Rectal smooth muscle tissue (tissue), 1 donor: ENCODE results near the gene HSPB2.

ENCODE experiments used
- H3K27ac ChIP-seq: one replicate; pipeline ENCODE4 v1.7.0; 2013; ENCODE audit warnings: low read depth, low read length, inconsistent platforms
- H3K27me3 ChIP-seq: one replicate; pipeline ENCODE4 v1.7.0; 2013; ENCODE audit warnings: low read length; ENCODE audit not compliant: control insufficient read depth, insufficient read depth
- H3K36me3 ChIP-seq: one replicate; pipeline ENCODE4 v1.7.0; 2013; ENCODE audit warnings: low read length; ENCODE audit not compliant: control insufficient read depth, insufficient read depth
- H3K4me1 ChIP-seq: one replicate; pipeline ENCODE4 v1.7.0; 2013; ENCODE audit warnings: low read length; ENCODE audit not compliant: control insufficient read depth, insufficient read depth
- H3K4me3 ChIP-seq: one replicate; pipeline ENCODE4 v1.7.0; 2013; ENCODE audit warnings: low read length
- H3K9ac ChIP-seq: one replicate; pipeline ENCODE4 v1.7.0; 2013; ENCODE audit warnings: low read length

Gene HSPB2

GRCh38 chr11:111946499-111946898, 34.0 kb downstream of the HSPB2 start:
- H3K27ac ChIP-seq: no peak overlapping the region

GRCh38 chr11:111947143-111947542, 34.6 kb downstream of the HSPB2 start:
- no peak overlapping the region for H3K27ac ChIP-seq

More at GRCh38 chr11:111946499-111946898, 34.0 kb downstream of the HSPB2 start:
- H3K27me3 ChIP-seq: no peaks in the 10 kb centered on the region
- H3K4me3 ChIP-seq: no peak overlapping the region
- no peak overlapping the region for H3K9ac ChIP-seq
- H3K36me3 ChIP-seq: no peaks in the 10 kb centered on the region
- peaks cover 4% of the 10 kb centered on the region for H3K4me1 ChIP-seq

GRCh38 chr11:111949519-111950426, 37.2 kb downstream of the HSPB2 start:
- H3K4me1 ChIP-seq: no peaks in the 10 kb centered on the region
- H3K36me3 ChIP-seq: no peaks in the 10 kb centered on the region
- H3K27ac ChIP-seq: no peak overlapping the region
- H3K4me3 ChIP-seq: no peak overlapping the region
- no peaks in the 10 kb centered on the region for H3K27me3 ChIP-seq
- no peak overlapping the region for H3K9ac ChIP-seq

More at GRCh38 chr11:111947143-111947542, 34.6 kb downstream of the HSPB2 start:
- Histone ChIP-seq H3K4me3 (no peak overlapping the region), H3K4me1 (peaks cover 1% of the 10 kb centered on the region), H3K36me3 (no peaks in the 10 kb centered on the region), H3K9ac (no peak overlapping the region), H3K27me3 (no peaks in the 10 kb centered on the region)

GRCh38 chr11:111951565-111951964, 39.0 kb downstream of the HSPB2 start:
- H3K27ac ChIP-seq: no peak overlapping the region
- H3K4me3 ChIP-seq: no peak overlapping the region
- H3K4me1 ChIP-seq: no peaks in the 10 kb centered on the region
- H3K27me3 ChIP-seq: no peaks in the 10 kb centered on the region
- no peaks in the 10 kb centered on the region for H3K36me3 ChIP-seq
- H3K9ac ChIP-seq: no peak overlapping the region

GRCh38 chr11:111954154-111954553, 41.6 kb downstream of the HSPB2 start:
- H3K27me3 ChIP-seq: no peaks in the 10 kb centered on the region
- H3K4me1 ChIP-seq: no peaks in the 10 kb centered on the region

GRCh38 chr11:111957663-111958444, 45.3 kb downstream of the HSPB2 start:
- Histone ChIP-seq H3K36me3 (peaks cover 2% of the 10 kb centered on the region), H3K9ac (no peak overlapping the region), H3K27ac (no peak overlapping the region), H3K4me3 (no peak overlapping the region), H3K27me3 (no peaks in the 10 kb centered on the region), H3K4me1 (no peaks in the 10 kb centered on the region)

More at GRCh38 chr11:111954154-111954553, 41.6 kb downstream of the HSPB2 start:
- no peaks in the 10 kb centered on the region for H3K36me3 ChIP-seq
- H3K27ac ChIP-seq: no peak overlapping the region
- H3K4me3 ChIP-seq: no peak overlapping the region
- no peak overlapping the region for H3K9ac ChIP-seq

GRCh38 chr11:111960916-111961315, 48.4 kb downstream of the HSPB2 start:
- Histone ChIP-seq H3K27ac (no peak overlapping the region), H3K27me3 (no peaks in the 10 kb centered on the region), H3K36me3 (peaks cover 2% of the 10 kb centered on the region), H3K9ac (no peak overlapping the region), H3K4me1 (no peaks in the 10 kb centered on the region), H3K4me3 (no peak overlapping the region)

GRCh38 chr11:111961389-111962300, 49.1 kb downstream of the HSPB2 start:
- no peak overlapping the region for H3K9ac ChIP-seq
- no peaks in the 10 kb centered on the region for H3K4me1 ChIP-seq
- H3K4me3 ChIP-seq: no peak overlapping the region
- peaks cover 2% of the 10 kb centered on the region for H3K36me3 ChIP-seq
- H3K27me3 ChIP-seq: no peaks in the 10 kb centered on the region
- no peak overlapping the region for H3K27ac ChIP-seq
